HG03469 (cell line): ENCODE measurements around the gene SUCO.

Experiments used
- ATAC-seq: cut with Tn5 transposase; IDR thresholded peaks from one replicate; pipeline ENCODE4 v1.9.1; 2021; ENCODE audit warnings: mild to moderate bottlenecking, moderate library complexity, moderate number of reproducible peaks; ENCODE audit not compliant: unreplicated experiment

SUCO gene

DNA sequence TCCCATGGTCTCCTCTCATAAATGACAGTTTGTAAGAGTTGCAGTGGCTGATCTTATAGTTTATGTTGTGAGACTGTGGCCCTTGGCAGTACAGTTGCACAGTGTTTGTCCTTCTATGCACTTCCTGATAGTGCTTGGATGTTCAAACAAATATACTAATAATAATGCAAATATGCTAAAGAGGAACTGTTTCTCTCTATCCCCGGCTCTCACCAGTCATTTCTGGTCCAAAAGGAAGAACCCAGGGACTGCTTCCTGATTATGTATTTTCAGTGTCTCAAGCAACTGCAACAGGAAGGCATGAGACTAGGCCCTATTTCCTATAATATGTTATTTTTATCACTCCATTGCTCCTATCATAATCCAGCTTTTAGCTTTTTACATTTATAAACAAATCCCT, 17.0 kb upstream of the SUCO start:
- ATAC-seq: no peak

DNA sequence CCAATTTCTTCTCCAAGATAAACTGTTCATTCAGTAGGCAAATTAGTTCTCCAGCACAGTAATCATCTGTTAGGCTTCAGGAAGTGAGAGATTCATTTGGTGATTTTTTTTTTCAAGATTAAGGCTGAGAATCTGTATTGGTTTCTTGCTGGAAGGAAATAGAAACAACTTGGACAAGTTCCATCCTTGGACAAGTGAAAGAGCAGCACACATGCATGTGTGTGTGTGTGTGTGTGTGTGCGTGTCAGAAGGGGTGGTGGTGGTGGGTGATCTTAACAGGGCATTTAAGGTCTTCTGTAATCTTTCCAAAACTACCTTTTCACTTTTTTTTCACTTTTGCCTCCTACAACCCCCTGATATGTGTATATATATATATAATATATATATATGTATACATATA, 15.9 kb upstream of the SUCO start:
- ATAC-seq: no peak

DNA sequence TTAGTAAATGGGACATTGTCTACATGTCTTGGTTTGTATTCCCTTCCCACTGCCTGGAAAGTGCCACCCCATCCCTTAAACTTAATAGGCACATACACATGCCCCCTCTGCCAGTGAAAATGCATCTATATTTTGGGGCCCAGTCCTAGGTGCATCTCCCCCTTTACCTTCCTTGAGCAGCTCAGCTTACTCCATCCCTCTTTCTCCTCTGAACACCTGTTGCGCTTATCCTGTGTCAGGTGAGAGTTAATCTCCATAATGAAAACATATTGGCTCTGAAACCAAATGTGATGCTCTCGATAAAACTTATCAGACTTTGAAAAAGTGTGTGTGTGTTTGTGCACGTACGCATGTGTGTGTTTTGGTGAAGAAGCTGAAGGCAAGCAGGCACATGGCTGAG, 15.4 kb upstream of the SUCO start:
- ATAC-seq: no peak

DNA sequence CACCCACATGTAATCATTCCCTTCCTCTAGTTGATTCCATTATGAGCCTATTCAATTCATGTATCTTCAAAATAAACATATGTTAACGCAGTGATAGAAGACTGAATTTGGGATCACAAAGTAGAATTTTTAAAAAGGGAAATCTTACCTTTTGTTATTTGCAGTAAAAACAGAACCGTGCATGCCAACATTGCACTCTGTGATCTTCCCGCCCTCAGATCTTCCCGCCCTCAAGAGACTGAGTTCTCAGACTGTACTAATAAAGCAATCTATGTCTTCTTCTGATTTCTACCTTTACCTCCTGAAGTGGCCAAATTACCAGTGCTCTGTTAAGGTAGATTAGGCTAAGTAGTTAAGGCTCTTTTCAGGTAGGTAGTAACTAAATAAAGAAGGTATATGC, 3.6 kb upstream of the SUCO start:
- ATAC-seq: no peak

DNA sequence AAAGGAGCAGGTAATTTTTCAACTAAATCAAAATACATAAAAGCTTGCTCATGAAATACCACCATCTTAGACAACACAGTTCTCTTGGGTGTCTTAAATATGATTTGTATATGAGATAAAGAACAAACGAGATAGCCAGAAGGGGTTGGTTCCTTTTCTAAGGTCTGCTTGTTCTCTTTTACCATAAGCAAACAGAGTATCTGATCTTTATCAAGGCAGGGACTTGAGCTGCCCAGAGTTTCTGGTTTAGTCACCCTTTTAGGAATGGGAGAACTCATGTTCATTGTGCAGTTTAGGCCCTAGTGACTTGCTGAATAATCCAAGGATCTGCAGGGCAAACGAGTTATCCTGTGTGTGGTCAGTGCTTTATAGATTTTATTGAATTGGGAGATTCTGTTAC, 3.0 kb upstream of the SUCO start:
- no peak for ATAC-seq

DNA sequence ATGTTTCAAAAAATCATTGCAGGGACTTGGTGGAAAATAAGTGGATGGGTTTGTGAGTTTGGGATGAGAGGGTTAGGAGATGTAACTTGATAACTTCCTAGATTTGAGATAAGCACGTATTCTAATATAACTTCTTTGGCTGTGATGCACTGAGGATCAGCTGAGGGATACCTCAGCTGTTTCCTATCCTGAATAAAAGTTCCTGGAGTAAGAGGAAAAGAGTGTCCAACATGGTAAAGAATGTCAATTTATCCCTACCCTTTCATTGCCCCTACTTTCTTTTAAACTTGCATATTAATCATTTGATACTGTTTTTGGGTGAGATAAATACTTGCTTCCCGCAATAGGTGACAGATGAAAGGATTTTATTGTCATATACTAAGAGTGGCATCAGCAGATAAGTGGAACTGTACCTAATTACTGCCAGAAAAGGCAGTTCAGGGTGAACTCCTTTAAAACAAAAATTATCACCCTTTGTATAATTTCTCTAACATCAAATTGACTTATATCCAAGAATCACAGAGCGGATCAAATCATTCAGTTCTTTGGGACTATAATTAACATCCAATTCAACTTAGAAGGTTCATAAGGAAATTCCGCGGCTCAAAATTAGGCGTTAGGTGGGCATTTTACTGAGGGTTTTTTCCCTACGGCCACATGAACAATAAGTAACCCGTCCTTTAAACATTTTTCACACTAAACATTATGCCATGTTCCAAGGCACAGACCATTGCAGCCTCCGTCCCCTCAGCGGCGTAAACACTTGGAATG, 1.4 kb upstream of the SUCO start:
- no peak for ATAC-seq

DNA sequence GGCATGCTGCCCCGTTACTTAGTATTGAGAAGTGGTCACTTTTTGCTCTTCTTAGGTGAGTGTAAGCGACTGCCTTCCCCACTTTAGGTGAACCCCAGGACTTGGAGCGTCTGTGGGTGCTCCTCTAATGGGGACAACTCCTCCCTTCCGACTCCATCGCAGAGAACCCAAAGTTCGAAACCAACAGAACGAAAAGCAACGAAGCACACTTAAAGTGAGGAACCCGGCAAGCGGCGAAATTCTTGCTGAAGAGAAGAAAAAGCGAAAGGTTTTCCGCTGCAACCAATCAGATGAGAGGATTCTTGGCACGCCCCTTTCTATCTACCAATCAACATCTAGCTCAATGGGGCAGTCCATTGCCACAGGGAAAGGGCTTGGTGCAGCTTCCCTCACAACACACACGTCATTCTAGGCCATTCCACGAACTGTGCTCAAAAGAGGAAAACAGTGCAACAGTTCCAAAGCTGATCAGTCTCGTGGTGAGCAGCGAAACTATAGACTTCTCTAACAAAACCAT, 709 bp upstream of the SUCO start:
- peak; percentile 63 for ATAC-seq

DNA sequence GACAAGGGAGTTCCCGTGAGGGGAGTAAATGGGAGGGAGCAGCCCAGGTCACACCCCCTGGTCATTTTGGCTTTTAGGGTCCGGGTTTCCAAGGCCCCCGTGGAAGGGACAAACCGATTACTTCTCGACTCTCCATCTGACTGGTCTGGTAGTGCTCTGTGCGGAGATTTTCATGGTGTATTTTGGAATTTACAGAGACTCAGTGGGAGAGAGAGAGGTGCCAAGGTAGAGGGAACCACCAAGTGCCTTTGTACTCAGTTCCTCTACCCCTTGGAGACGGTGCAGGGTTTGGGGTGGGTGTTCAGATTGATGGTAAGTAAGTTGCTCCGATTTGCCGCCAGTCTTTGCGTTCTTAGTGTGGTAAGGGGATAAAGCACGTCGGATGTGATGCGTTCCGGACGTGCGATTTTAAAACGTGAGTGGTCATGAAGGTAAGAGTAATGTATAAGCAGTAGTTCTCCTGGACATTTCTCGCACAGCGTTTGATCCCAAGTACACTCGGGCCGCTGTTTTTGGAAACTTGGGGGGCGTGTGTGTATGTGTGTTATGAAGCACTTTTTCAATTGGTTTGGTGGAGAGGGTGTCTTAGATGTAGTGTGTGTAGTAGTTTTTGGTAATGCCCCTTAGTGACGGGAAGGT, 682 bp downstream of the SUCO start:
- ATAC-seq: peak; percentile 8

DNA sequence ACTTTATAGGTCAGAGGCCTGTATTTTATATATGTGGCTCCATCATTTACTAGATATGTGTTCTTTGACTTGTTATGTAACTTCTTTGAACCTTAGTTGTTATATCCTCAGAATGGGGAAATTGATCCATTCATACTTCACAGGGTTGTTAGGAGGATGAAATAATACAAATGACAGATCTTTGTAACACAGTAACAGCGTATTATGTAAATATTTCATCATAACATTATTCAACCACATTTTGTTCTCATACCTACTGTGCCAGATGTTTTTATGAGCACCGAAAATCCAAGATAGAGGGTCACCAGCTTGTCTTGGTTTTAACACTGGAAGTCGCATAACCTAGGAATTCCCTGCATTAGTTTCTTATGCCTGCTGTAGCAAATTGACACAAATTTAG, 3.3 kb downstream of the SUCO start:
- ATAC-seq: no peak

DNA sequence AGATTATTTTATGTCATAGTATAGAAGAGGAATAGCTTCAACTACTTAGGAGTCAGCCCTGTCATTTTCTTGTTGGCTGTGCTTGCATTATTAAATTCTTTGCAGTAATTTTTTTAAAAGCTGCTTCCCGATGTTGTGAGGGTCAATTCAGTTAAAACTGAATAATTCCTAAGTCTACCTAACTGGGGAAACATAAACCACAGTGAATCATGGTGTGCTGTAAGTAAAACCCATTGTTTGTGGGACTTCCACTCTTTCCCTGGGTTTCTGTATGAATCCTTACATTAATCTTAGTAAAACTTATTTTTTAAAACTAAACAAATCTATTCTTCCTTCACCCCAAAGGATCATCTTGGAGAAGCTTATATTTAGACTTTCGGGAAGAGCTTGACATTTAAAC, 4.4 kb downstream of the SUCO start:
- no peak for ATAC-seq

DNA sequence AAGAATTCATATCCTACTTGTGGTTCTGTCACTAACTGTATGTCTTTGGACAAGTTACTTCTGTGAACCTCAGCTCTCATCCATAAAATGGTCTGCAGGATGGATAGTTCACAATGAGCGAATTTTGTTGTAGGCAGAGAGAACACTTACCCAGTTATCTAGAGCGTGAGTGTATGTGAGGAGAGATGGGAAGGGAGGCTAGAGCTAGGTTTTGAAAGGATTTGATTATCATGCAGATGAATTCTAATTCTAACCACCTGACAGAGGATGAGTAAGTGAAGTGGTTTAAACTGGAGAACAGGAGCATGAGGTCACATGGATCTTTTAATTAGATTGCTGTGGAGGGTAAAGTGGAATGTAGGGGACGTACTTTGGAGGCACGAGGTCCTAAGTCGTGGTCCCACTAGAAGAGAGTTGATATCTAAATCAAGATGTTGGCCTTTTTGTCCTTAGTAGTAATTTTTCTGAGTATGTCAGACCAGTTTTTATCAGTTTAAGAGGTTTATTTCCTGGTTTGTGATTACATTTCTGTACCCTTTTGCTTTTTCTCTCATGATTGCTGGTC, 5.0 kb downstream of the SUCO start:
- no peak for ATAC-seq

DNA sequence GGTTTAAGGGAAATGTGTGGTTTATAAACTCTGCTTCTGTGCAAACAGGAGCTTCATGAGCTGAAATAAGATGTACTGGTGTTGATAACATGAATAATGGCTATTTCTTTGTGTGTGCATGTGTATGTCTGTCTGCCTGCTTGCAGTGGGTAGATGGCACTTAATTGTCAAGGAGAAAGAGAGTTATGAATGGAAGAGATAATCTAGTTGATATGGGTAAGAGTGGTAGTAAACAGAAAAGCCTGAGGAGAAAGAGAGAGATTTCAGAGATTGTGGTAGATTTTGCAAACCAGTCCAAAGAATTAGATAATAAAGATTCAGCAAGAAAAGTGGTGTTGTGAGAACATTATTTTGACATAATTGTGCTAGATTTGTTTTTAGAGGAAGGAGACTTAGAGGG, 7.7 kb downstream of the SUCO start:
- no peak for ATAC-seq

DNA sequence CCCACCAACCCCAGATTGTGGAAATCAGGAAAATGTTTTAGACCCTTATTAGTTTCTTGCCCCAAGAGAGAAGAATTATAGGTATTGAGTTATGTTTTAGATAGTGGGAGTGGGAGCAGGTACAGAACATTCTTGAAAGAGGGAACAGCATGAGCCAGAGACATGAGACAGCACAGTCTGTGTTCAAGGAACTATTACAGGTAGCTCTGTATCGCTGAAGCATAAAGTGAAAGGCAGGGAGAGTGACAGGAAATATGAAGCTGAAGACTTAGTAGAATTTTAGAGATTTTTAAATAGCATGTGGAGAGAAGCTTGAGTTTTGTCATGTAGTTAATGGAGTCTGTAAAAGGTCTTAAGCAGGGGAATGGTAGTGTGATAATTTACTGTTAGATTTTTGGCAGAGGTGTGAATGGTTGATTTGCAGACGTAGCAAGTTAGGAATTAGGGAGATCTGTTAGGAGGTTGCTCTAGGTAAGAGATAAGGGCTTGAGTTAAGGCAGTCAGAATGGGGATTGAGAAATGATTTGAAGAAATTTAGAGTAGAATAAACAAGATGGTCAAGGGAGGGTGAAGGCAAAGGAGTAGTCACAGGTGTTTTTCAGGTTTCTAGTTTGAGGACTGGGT, 11.6 kb downstream of the SUCO start:
- ATAC-seq: no peak

DNA sequence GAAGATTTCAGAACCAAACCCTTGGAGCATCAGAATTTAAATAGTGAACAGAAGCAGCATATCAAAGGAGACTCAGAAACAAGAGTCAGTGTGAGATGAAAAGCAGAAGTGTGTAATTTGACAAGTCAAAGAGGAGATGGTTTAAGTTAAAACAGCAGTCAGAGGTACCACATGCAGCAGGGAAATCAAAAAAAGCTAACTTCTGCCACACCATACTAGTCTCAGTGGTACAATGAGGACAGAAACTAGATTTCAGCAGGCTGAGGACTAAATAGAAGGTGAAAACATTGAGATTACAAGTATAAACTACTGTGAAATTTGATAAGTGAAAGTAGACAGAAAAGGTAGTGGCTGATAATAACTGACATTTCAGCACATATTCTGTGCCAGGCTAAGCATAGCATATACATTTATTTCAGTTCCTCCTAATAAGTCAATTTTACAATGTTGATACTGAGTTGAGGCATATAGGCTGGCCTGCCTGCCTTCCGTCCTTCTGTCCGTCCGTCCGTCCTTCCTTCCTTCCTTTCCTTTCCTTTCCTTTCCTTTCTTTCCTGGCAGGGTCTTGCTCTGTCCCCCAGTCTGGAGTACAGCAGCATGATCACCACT, 12.6 kb downstream of the SUCO start:
- ATAC-seq: peak; percentile 57

DNA sequence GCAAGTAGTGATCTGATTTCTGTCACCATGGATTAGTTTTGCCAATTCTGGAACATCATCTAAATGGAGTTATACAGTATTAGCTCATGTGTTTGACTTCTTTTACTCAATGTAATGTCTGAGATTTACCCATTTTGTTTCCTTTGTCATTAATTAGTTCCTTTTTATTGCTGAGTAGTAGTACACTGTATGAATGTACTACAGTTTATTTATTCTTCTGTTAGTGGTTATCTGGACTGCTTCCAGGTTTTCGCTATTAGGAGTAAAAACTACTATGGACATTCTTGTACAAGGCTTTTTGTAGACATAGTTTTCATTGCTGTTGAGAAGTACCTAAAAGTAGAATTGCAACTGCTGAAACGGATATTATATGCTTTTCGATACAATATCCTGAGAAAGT, 14.1 kb downstream of the SUCO start:
- ATAC-seq: no peak

DNA sequence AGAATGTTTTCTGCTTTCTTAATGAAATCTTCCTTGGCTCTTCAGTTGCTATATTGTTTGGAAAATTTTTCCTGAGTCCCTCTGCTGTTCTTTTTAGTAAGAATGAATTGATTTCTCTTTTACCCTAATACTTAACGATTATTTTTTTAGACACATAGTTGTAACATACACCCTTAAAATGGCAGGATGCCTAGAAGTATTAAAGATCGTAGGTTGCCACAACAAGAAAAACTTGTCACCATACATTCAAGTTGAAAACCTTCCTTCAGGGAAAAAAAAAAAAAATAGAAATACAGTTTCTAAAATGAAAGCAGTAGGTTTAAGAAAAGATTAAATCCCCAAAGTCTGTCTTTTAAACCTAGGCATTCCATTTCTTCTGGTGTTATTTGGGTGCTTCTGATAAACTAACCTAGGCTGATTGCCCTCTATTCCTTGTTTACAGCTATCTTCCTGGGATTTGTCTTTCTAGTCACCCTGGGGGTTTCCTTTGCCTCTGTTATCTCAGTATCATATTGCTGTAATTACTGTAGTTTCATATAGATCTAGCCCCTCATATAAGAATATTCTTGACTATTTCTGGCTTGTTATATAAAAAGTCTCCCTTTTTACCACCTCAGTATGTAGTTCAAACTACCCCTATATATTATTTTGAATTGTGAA, 16.8 kb downstream of the SUCO start:
- ATAC-seq: no peak

DNA sequence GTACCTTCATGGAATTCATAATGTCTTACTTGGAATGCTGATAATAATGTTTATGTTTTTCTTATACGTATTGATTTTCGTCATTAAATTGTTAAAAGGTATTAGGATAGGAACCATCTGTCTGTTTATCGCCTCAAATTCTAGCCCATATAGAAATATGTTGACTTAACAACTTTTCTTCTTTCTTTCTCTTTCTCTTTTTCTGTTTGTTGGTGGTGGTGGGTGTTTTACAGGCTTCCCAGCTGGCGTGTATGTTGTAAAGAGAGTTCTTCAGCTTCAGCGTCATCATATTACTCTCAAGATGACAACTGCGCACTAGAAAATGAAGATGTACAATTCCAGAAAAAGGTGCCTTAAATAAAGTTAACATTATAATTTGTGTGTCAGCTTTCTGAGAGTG, 18.3 kb downstream of the SUCO start:
- no peak for ATAC-seq

DNA sequence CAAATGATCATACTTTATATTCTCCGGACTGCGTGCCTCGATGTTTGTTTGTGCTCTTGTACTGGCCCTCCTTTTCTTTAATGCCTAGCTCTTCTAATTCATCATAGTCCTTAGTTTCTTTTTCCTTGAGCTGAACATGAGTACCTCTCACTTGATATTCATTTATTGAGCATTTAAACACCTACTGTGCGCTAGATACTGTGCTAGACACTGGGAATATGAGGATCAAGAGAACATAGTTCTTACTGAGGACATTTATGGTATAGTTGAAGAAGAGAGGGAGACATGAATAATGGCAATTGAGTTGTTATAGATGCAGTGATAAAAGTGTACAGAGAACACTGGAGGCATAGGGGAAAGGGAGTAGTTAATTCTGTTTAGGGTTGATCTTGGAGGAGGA, 22.0 kb downstream of the SUCO start:
- no peak for ATAC-seq

DNA sequence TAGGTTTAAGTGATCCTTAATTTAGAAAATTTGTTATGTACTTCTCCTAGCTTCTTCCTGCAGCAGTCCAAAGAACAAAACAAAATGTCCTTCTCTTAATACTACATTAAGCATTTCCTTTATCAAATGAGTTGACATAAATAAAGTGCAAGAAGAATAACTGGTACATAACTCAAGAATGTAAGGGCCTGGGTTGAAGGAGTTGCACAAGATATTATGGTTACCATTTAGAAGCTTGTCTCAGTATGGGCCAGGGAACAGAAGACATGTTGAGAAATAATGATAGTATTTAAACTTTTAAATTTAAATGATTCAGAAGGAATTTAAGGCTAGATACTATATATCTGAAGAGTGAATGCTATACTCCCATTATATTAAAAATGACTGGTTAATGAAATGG, 23.5 kb downstream of the SUCO start:
- ATAC-seq: no peak

DNA sequence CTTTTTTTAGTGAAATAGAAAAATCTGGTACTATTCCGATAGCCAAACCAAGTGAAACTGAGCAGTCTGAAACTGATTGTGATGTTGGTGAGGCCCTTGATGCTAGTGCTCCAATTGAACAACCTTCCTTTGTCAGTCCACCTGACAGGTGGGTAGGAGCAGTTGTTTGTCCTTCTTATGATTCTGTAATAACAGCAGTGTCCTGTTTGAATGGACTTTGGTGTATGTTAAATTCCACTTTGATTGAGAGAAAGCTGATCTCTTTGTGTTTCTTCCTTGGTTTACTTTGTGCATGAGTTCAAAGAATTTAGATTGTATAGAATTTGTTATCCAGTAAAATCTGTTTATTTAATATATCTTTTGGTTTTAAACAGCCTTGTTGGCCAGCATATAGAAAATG, 24.3 kb downstream of the SUCO start:
- no peak for ATAC-seq
